Omental fat pad (tissue), 4 donors: Measurements from ENCODE around the gene PRRT2. TPM values are rescaled to one million over a fixed set of nuclear protein-coding genes. Genes with fewer than 3 reads are reported as not detected.
A peak's percentile ranks its signal among the peaks of the same experiment; 100 is the strongest.
"Not testable (repeated sequence)": the region's sequence is repeated elsewhere in the genome, so short reads cannot be mapped to it uniquely, and the experiment has no call there.

Source experiments
- ATAC-seq: fragments of 150-250 bp; one replicate; pipeline ENCODE4 v1.9.1; 2016; ENCODE audit warnings: mild to moderate bottlenecking, moderate library complexity; ENCODE audit not compliant: low FRiP score
- DNase-seq: peaks from one replicate; pipeline ENCODE4 v3.0.0-alpha.2; 2019; ENCODE audit warnings: low spot score
- total RNA-seq, 4 donors: library from RNA; depleted of rRNA; stranded (reverse); fragments of >200 nt; gene quantifications; one replicate each; pipeline ENCODE4 v1.1.0, GENCODE V29; 2016
- TF ChIP-seq, protein P1 (sequence below), 3 donors: fragments of 450-650 bp; IDR thresholded peaks; one replicate each; pipeline ENCODE4 v1.5.1; 2016 to 2017; ENCODE audit warnings: antibody characterized with exemption in 3 of 3, mild to moderate bottlenecking in 3 of 3, moderate library complexity in 2 of 3

Gene PRRT2
- total RNA-seq, 4 donors from 2014 or later: 0.28 to 9.8 (median 1.0) TPM

- no peak for DNase-seq
- no peak for ATAC-seq
- TF ChIP-seq, protein P1, sequence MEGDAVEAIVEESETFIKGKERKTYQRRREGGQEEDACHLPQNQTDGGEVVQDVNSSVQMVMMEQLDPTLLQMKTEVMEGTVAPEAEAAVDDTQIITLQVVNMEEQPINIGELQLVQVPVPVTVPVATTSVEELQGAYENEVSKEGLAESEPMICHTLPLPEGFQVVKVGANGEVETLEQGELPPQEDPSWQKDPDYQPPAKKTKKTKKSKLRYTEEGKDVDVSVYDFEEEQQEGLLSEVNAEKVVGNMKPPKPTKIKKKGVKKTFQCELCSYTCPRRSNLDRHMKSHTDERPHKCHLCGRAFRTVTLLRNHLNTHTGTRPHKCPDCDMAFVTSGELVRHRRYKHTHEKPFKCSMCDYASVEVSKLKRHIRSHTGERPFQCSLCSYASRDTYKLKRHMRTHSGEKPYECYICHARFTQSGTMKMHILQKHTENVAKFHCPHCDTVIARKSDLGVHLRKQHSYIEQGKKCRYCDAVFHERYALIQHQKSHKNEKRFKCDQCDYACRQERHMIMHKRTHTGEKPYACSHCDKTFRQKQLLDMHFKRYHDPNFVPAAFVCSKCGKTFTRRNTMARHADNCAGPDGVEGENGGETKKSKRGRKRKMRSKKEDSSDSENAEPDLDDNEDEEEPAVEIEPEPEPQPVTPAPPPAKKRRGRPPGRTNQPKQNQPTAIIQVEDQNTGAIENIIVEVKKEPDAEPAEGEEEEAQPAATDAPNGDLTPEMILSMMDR (IDR thresholded peaks at IDR 0.05): no peak
Measured at GRCh38 chr16:29784157-29784556, 27.8 kb upstream of the PRRT2 start.

DNA sequence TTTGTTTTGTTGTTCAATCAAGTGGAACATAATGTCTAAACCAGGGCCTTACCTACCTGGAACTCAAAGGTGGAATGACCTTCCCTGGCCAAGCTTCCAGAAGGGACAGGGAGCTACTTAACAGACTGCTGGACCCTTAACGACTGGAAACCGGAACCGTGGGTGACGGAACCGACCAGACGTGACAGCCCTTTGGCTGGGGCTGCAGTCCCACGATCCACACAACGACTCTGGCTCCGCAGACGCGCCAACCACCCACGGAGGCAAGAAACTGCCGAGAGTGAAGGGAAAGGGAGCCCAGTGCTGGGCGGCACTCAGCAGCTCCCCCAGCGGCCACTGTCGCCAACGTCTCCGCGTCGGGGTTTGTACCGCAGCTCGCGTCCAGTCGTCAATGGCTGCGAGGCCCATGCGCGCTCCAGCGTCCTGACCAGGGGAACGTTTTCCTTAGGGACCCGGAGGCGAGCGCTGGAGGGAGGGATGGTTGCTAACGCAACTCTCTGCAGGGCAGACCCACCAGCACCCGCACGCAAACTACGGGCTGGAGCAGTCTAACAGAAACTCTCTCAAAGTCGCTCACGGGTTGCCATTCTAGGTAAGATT, 27.0 kb upstream of the PRRT2 start:
- peak; percentile 49 for DNase-seq
- peak; percentile 75 for ATAC-seq
- TF ChIP-seq, protein P1 (IDR thresholded peaks at IDR 0.05): peak in 1 of 3 donors; percentile 34

- not testable (repeated sequence) for ATAC-seq, DNase-seq
Measured at GRCh38 chr16:29787155-29787554, 24.8 kb upstream of the PRRT2 start.

GRCh38 chr16:29789775-29790182, 22.2 kb upstream of the PRRT2 start:
- DNase-seq (no peak), ATAC-seq (no peak)
- TF ChIP-seq, protein P1 (IDR thresholded peaks at IDR 0.05): no peak

DNA sequence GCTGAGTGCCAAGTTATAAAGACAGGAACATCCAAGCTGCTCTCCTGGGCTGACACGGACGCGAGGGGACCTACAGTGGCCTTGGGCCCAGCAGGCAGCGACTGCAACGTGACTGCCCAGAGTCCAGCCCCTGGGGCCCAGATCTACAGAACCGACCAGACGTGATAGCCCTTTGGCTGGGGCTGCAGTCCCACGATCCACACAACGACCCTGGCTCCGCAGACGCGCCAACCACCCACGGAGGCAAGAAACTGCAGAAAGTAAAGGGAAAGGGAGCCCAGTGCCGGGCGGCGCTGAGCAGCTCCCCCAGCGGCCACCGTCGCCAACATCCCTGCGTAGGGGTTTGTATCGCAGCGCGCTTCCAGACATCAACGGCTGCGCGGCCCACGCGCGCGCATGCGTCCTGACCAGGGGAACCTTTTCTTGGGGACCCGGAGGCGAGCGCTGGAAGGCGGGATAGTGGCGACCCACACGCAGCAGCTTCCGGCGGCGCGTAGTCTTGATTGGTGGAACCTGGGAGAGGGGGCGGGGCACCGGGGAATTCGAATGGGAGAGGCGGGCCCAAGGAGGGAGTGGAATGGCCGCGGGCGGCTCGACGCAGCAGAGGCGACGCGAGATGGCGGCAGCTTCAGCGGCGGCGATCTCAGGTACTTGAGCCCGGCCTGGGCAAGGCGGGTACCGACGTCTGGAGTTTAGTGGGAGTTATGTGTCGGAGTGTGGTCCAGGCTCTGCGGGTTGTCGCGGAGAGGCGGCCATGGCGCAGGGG, 21.6 kb upstream of the PRRT2 start, which contains the start of gene KIF22:
Gene KIF22 (plus strand): TSS at position 569 of the 766 bp plus-strand sequence. CDS start 9 bp downstream, at position 578.
- peak; percentile 96 for DNase-seq

GRCh38 chr16:29790949-29791844, 20.8 kb upstream of the PRRT2 start:
- peak; percentile 17 for ATAC-seq
- TF ChIP-seq, protein P1 (IDR thresholded peaks at IDR 0.05): no peak
- no peak for DNase-seq

More for the DNA sequence above, 21.6 kb upstream of the PRRT2 start, which contains the start of gene KIF22:
- TF ChIP-seq, protein P1 (IDR thresholded peaks at IDR 0.05): peak in 2 of 3 donors; percentile 21 to 44
- ATAC-seq: peak; percentile 99
